GM21737 (cell line): Measurements from ENCODE around the gene CNTN5.

Experiments used
- ATAC-seq: cut with Tn5 transposase; IDR thresholded peaks from one replicate; pipeline ENCODE4 v1.9.1; 2021; ENCODE audit warnings: mild to moderate bottlenecking, moderate library complexity; ENCODE audit not compliant: unreplicated experiment

The CNTN5 gene

GRCh38 chr11:99589771-99590170, 569.0 kb downstream of the CNTN5 start:
- ATAC-seq: no peak

- no peak for ATAC-seq
Measured at GRCh38 chr11:99592266-99592665, 571.5 kb downstream of the CNTN5 start.

- ATAC-seq: no peak
Measured at GRCh38 chr11:99593197-99593596, 572.4 kb downstream of the CNTN5 start.

- ATAC-seq: no peak
Measured at GRCh38 chr11:99601179-99601578, 580.4 kb downstream of the CNTN5 start.

- ATAC-seq: no peak
Measured at GRCh38 chr11:99614352-99614751, 593.6 kb downstream of the CNTN5 start.

GRCh38 chr11:99630629-99631028, 609.9 kb downstream of the CNTN5 start:
- ATAC-seq: no peak

GRCh38 chr11:99631618-99632017, 610.9 kb downstream of the CNTN5 start:
- ATAC-seq: no peak

GRCh38 chr11:99632969-99633368, 612.2 kb downstream of the CNTN5 start:
- no peak for ATAC-seq

GRCh38 chr11:99634581-99634980, 613.8 kb downstream of the CNTN5 start:
- ATAC-seq: no peak

- no peak for ATAC-seq
Measured at GRCh38 chr11:99638073-99638553, 617.4 kb downstream of the CNTN5 start.

GRCh38 chr11:99640671-99641070, 619.9 kb downstream of the CNTN5 start:
- ATAC-seq: no peak

GRCh38 chr11:99645934-99646333, 625.2 kb downstream of the CNTN5 start:
- no peak for ATAC-seq

GRCh38 chr11:99670067-99670676, 649.4 kb downstream of the CNTN5 start:
- ATAC-seq: no peak

GRCh38 chr11:99671808-99672409, 651.2 kb downstream of the CNTN5 start:
- no peak for ATAC-seq

GRCh38 chr11:99676292-99676691, 655.5 kb downstream of the CNTN5 start:
- no peak for ATAC-seq

- no peak for ATAC-seq
Measured at GRCh38 chr11:99682171-99682570, 661.4 kb downstream of the CNTN5 start.

- ATAC-seq: no peak
Measured at GRCh38 chr11:99682646-99683045, 661.9 kb downstream of the CNTN5 start.

- ATAC-seq: no peak
Measured at GRCh38 chr11:99683933-99684332, 663.2 kb downstream of the CNTN5 start.

GRCh38 chr11:99686838-99687237, 666.1 kb downstream of the CNTN5 start:
- ATAC-seq: no peak

GRCh38 chr11:99687320-99687719, 666.6 kb downstream of the CNTN5 start:
- ATAC-seq: no peak

- no peak for ATAC-seq
Measured at GRCh38 chr11:99693941-99694492, 673.3 kb downstream of the CNTN5 start.

GRCh38 chr11:99695106-99695505, 674.4 kb downstream of the CNTN5 start:
- ATAC-seq: no peak
